IPS-18a (cell line): ENCODE measurements around the gene FRS2.

Experiments used
- H3K27ac ChIP-seq: one replicate; pipeline ENCODE4 v1.5.1; 2013; ENCODE audit warnings: low read length
- H3K27me3 ChIP-seq: one replicate; pipeline ENCODE4 v1.6.1; 2013; ENCODE audit warnings: mild to moderate bottlenecking, low read length; ENCODE audit not compliant: control insufficient read depth, insufficient read depth
- H3K36me3 ChIP-seq: one replicate; pipeline ENCODE4 v1.6.1; 2013; ENCODE audit warnings: low read depth, low read length; ENCODE audit not compliant: control insufficient read depth
- H3K4me1 ChIP-seq: one replicate; pipeline ENCODE4 v1.6.1; 2013; ENCODE audit warnings: low read depth, low read length; ENCODE audit not compliant: control insufficient read depth
- H3K4me3 ChIP-seq: one replicate; pipeline ENCODE4 v1.5.1; 2013; ENCODE audit warnings: low read length
- H3K9ac ChIP-seq: one replicate; pipeline ENCODE4 v1.6.1; 2013; ENCODE audit warnings: mild to moderate bottlenecking, low read length, moderate library complexity
- H3K9me3 ChIP-seq: one replicate; pipeline ENCODE4 v1.6.1; 2013; ENCODE audit warnings: low read depth, low read length; ENCODE audit not compliant: control insufficient read depth

Gene FRS2

DNA sequence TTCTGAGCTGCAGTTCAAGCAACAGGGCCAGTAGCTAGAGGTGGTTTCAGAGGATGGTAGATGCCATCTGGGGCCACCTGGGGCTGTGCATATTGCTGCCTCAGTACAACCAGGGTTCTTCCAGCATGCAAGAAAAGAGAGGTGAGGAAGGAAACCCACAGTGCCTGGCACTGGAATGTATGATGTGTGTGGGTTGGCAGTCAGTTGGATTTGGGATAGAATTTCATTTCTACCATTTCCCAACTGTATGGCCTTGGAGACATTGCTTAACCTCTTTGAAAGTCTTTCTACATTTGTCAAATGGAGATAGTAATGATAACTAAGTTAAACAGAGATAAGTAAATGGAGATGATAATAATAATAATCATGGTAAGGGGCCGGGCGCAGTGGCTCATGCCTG is 150.7 kb downstream of the FRS2 start:
- no peak overlapping the region for H3K27ac ChIP-seq
- no peaks in the 10 kb centered on the region for H3K9me3 ChIP-seq
- H3K27me3 ChIP-seq = no peaks in the 10 kb centered on the region
- H3K36me3 ChIP-seq = no peaks in the 10 kb centered on the region
- no peaks in the 10 kb centered on the region for H3K4me1 ChIP-seq
- H3K9ac ChIP-seq = no peak overlapping the region
- no peak overlapping the region for H3K4me3 ChIP-seq

GRCh38 chr12:69621551-69621950 is 151.4 kb downstream of the FRS2 start:
- Histone ChIP-seq H3K9me3 (no peaks in the 10 kb centered on the region), H3K9ac (no peak overlapping the region)

GRCh38 chr12:69623970-69624369 is 153.8 kb downstream of the FRS2 start:
- H3K4me1 ChIP-seq = no peaks in the 10 kb centered on the region
- no peak overlapping the region for H3K27ac ChIP-seq
- H3K36me3 ChIP-seq = no peaks in the 10 kb centered on the region
- H3K27me3 ChIP-seq = no peaks in the 10 kb centered on the region
- H3K9ac ChIP-seq = no peak overlapping the region
- H3K9me3 ChIP-seq = no peaks in the 10 kb centered on the region
- no peak overlapping the region for H3K4me3 ChIP-seq

More at GRCh38 chr12:69621551-69621950, 151.4 kb downstream of the FRS2 start:
- no peak overlapping the region for H3K4me3 ChIP-seq
- no peaks in the 10 kb centered on the region for H3K4me1 ChIP-seq
- H3K36me3 ChIP-seq = no peaks in the 10 kb centered on the region
- H3K27me3 ChIP-seq = no peaks in the 10 kb centered on the region
- H3K27ac ChIP-seq = no peak overlapping the region

DNA sequence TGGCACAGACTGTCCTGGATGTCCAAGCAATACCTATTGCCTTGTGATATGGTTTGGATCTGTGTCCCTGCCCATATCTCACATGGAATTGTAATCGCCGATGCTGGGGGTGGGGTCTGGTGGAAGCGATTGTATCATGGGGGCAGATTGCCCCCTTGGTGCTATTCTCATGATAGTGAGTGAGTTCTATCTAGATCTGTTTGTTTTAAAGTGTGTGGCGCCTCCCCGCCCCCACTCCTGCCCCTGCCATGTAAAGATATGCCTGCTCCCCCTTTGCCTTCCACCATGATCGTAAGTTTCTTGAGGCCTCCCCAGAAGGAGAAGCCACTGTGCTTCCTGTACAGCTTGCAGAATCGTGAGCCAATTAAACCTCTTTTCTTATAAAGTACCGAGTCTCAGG is 157.3 kb downstream of the FRS2 start:
- Histone ChIP-seq H3K9me3 (no peaks in the 10 kb centered on the region), H3K27me3 (no peaks in the 10 kb centered on the region), H3K36me3 (no peaks in the 10 kb centered on the region), H3K4me1 (no peaks in the 10 kb centered on the region), H3K4me3 (no peak overlapping the region), H3K9ac (no peak overlapping the region), H3K27ac (no peak overlapping the region)
